GM10266 (cell line): ENCODE results near the gene QSER1.

ENCODE experiments used
- DNase-seq: peaks from one replicate; pipeline ENCODE4 v3.0.0; 2012; ENCODE audit errors: extremely low spot score
- CTCF ChIP-seq: IDR thresholded peaks from 2 replicates; pipeline ENCODE4 v1.5.1; 2012; ENCODE audit warnings: mild to moderate bottlenecking, low read depth; ENCODE audit not compliant: control insufficient read depth, insufficient read depth; ENCODE audit errors: missing control alignments

QSER1 gene

GRCh38 chr11:32892355-32893092 lies at the start of gene QSER1:
QSER1 (plus strand) TSS chr11:32892811; CDS start chr11:32893126, 315 bp downstream.
- no peak for TF ChIP-seq CTCF
- peak; percentile 94 for DNase-seq

DNA sequence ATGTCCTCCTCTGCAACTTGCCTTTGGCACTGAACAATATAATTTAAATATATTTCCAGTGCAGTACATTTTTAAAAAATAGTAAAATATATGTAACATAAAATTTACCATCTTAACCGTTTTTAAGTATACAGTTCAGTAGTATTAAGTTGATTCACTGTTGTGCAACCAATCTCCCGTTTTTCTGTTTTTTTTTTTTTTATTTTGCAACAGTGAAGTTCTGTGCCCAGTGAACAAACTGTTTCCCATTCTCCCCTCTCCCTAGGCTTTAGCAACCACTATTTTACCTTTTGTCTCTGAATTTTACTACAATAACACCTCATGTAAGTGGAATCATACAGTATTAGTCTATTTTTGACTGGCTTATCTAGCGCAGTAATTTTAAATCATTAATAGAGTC lies 49.1 kb upstream of the QSER1 start:
- TF ChIP-seq CTCF, result no peak
- no peak for DNase-seq

GRCh38 chr11:32847511-32847910 lies 45.1 kb upstream of the QSER1 start:
- DNase-seq, result no peak
- no peak for TF ChIP-seq CTCF

DNA sequence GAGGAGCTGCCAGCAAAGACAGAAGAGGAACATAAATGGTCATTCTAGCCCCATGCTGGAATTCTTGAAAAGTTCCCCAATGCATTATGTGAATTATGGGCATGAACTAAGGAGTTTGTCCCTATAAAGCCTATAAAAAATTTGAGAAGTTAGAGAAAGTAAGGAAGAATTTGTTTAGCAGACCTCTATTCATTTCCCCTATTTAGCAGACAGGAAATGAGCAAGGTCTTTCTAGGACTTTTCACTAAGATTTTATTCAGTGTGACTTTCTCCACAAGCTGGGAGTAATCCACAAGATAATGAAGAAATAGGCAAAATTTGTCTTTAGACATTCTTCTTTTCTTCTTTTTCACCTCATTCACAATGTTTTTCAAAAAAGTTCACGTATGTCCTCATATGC lies 42.9 kb upstream of the QSER1 start:
- TF ChIP-seq CTCF, result no peak
- no peak for DNase-seq

DNA sequence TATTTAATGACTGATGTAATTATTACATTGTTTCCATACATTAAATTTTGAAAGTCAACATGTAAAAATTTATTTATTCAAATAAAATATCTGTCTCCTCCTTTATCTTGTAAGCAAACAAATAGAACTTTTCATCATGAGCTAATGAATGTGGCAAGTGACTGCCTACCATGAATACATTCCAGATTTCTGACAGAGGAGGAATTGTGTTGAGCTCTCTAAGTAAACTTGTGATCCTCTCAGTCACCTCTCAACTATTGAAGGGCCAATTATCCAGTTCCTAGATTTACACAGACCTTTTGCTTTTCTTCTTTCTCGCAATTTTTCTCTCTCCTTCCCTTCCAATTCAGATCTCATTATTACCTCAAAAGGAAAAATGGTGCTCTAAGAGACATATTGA lies 41.4 kb upstream of the QSER1 start:
- no peak for DNase-seq
- TF ChIP-seq CTCF, result no peak

- no peak for DNase-seq
- TF ChIP-seq CTCF, result no peak
Measured at GRCh38 chr11:32852207-32852606, 40.4 kb upstream of the QSER1 start.

GRCh38 chr11:32855601-32856000 lies 37.0 kb upstream of the QSER1 start:
- no peak for TF ChIP-seq CTCF

More at GRCh38 chr11:32855601-32856000, 37.0 kb upstream of the QSER1 start:
- DNase-seq, result no peak
